Neural cell (in vitro differentiated cells): ENCODE data around the gene RNF123. TPM values are rescaled to one million over a fixed set of nuclear protein-coding genes. Genes with fewer than 3 reads are reported as not detected.

Experiments
- H2AFZ ChIP-seq: fragments of 200-600, 300-800 bp; sonication (generic), shearing (Covaris generic); 2 replicates; pipeline ENCODE4 v1.6.0; 2014; ENCODE audit warnings: low read depth, mild to moderate bottlenecking, antibody characterized with exemption, low read length, moderate library complexity
- H3F3A ChIP-seq: fragments of 200-600 bp; shearing (Covaris generic); 2 replicates; pipeline ENCODE4 v1.6.1; 2016; ENCODE audit warnings: mild to moderate bottlenecking, moderate library complexity, mixed read lengths, antibody characterized with exemption, low read length; ENCODE audit not compliant: insufficient read depth, poor library complexity, severe bottlenecking
- H3K27ac ChIP-seq: fragments of 200-600, 300-800 bp; sonication (generic), shearing (Covaris generic); 2 replicates; pipeline ENCODE4 v1.5.1; 2014; ENCODE audit warnings: mild to moderate bottlenecking, low read length, moderate library complexity
- H3K27me3 ChIP-seq: fragments of 300-800, 200-600 bp; sonication (generic), shearing (Covaris generic); 2 replicates; pipeline ENCODE4 v1.6.0; 2014; ENCODE audit warnings: mild to moderate bottlenecking, low read depth, low read length, moderate library complexity; ENCODE audit not compliant: insufficient read depth
- H3K36me3 ChIP-seq: fragments of 300-800, 200-600 bp; sonication (generic), shearing (Covaris generic); 2 replicates; pipeline ENCODE4 v1.5.1; 2014; ENCODE audit warnings: mild to moderate bottlenecking, antibody characterized with exemption, low read length, moderate library complexity; ENCODE audit not compliant: insufficient read depth
- H3K4me2 ChIP-seq: fragments of 300-800, 200-600 bp; sonication (generic), shearing (Covaris generic); 2 replicates; pipeline ENCODE4 v1.6.0; 2014; ENCODE audit warnings: mild to moderate bottlenecking, low read length
- H3K4me3 ChIP-seq: fragments of 300-800, 200-600 bp; sonication (generic), shearing (Covaris generic); 2 replicates; pipeline ENCODE4 v1.5.1; 2014; ENCODE audit warnings: mild to moderate bottlenecking, low read length, moderate library complexity
- H3K79me2 ChIP-seq: fragments of 200-600 bp; shearing (Covaris generic); replicated peaks from 2 replicates; pipeline ENCODE4 v1.6.0; 2014; ENCODE audit warnings: mild to moderate bottlenecking, low read length, moderate library complexity; ENCODE audit not compliant: insufficient read depth
- H3K9ac ChIP-seq: fragments of 300-800, 200-600 bp; sonication (generic), shearing (Covaris generic); 2 replicates; pipeline ENCODE4 v1.6.1; 2016; ENCODE audit warnings: mild to moderate bottlenecking, low read length, mixed read lengths
- H3K9me2 ChIP-seq: fragments of 200-600 bp; shearing (Covaris generic); 2 replicates; pipeline ENCODE4 v1.6.1; 2016; ENCODE audit warnings: mild to moderate bottlenecking, low read length, mixed read lengths; ENCODE audit not compliant: insufficient read depth
- H3K9me3 ChIP-seq: fragments of 200-600, 300-800 bp; sonication (generic), shearing (Covaris generic); 2 replicates; pipeline ENCODE4 v1.6.1; 2016; ENCODE audit warnings: mild to moderate bottlenecking, mixed run types, low read length, moderate library complexity, mixed read lengths
- H4K20me1 ChIP-seq: fragments of 200-600 bp; shearing (Covaris generic); 2 replicates; pipeline ENCODE4 v1.6.1; 2016; ENCODE audit warnings: mild to moderate bottlenecking, mixed run types; ENCODE audit not compliant: insufficient read depth
- EP300 ChIP-seq: fragments of 450-650 bp; conservative IDR thresholded peaks from 2 replicates; pipeline ENCODE4 v1.6.1; 2014; ENCODE audit warnings: antibody characterized with exemption, mild to moderate bottlenecking, moderate library complexity; ENCODE audit not compliant: poor library complexity, severe bottlenecking
- EZH2 ChIP-seq: fragments of 200-600, 300-800 bp; shearing (Covaris generic), sonication (generic); IDR thresholded peaks from 2 replicates; pipeline ENCODE4 v1.6.1; 2014; ENCODE audit warnings: antibody characterized with exemption, low read length, borderline replicate concordance, mild to moderate bottlenecking; ENCODE audit not compliant: insufficient read depth, poor library complexity, severe bottlenecking
- MXI1 ChIP-seq: fragments of 450-650 bp; conservative IDR thresholded peaks from 2 replicates; pipeline ENCODE4 v1.6.1; 2014; ENCODE audit warnings: antibody characterized with exemption, mild to moderate bottlenecking; ENCODE audit not compliant: poor library complexity, severe bottlenecking
- POLR2AphosphoS5 ChIP-seq: IDR thresholded peaks from 2 replicates; pipeline ENCODE4 v1.6.1; 2012
- RAD21 ChIP-seq: fragments of 450-650 bp; conservative IDR thresholded peaks from 2 replicates; pipeline ENCODE4 v1.6.1; 2014; ENCODE audit warnings: antibody characterized with exemption, mild to moderate bottlenecking, moderate library complexity
- REST ChIP-seq: IDR thresholded peaks from 2 replicates; pipeline ENCODE4 v1.6.1; 2012; ENCODE audit warnings: borderline replicate concordance
- SMC3 ChIP-seq: fragments of 450-650 bp; conservative IDR thresholded peaks from 2 replicates; pipeline ENCODE4 v1.6.1; 2014; ENCODE audit warnings: antibody characterized with exemption, mild to moderate bottlenecking, moderate library complexity; ENCODE audit not compliant: poor library complexity
- TAF1 ChIP-seq: IDR thresholded peaks from 2 replicates; pipeline ENCODE4 v1.6.1; 2012; ENCODE audit warnings: low read depth
- polyA plus RNA-seq: library from polyadenylated mRNA; depleted of rRNA; stranded (reverse); fragments of >200 nt; gene quantifications from 2 replicates; pipeline ENCODE4 v1.2.3, GENCODE V29; 2014
- TF ChIP-seq, protein P1 (sequence below): fragments of 450-650 bp; IDR thresholded peaks from 2 replicates; pipeline ENCODE4 v1.5.1; 2014; ENCODE audit warnings: antibody characterized with exemption, mild to moderate bottlenecking, moderate library complexity; ENCODE audit not compliant: poor library complexity, severe bottlenecking

Gene RNF123
- polyA plus RNA-seq, 1 donor from 2014 or later, result 27.4 TPM

DNA sequence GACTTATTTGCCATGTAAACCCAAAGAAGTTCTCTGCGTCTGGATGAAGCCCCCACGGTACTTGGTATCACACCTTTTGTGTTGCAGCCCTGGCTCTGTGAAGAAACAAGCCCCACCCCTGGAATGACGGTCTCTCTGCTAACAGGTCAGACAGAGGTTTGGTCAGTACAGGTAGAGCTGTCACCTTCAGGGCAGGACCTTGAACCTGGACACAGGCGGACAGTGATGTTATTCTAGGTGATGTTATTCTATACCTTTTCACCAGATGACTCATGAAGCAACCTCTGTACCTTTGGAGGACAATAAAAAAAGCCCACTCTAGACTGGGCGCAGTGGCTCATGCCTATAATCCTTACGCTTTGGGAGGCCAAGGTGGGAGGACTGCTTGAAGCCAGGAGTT is 45.4 kb downstream of the RNF123 start:
- Histone ChIP-seq H3K9me2 (no peaks in the 10 kb centered on the region), H3F3A (no peaks in the 10 kb centered on the region), H3K27me3 (no peaks in the 10 kb centered on the region), H3K9ac (no peak overlapping the region), H4K20me1 (no peaks in the 10 kb centered on the region), H2AFZ (no peak overlapping the region), H3K9me3 (no peaks in the 10 kb centered on the region), H3K4me3 (no peak overlapping the region), H3K27ac (no peak overlapping the region), H3K79me2 (peaks cover 2% of the 10 kb centered on the region), H3K36me3 (no peaks in the 10 kb centered on the region), H3K4me2 (no peak overlapping the region)
- no peak for TF ChIP-seq TAF1
- TF ChIP-seq, protein P1, sequence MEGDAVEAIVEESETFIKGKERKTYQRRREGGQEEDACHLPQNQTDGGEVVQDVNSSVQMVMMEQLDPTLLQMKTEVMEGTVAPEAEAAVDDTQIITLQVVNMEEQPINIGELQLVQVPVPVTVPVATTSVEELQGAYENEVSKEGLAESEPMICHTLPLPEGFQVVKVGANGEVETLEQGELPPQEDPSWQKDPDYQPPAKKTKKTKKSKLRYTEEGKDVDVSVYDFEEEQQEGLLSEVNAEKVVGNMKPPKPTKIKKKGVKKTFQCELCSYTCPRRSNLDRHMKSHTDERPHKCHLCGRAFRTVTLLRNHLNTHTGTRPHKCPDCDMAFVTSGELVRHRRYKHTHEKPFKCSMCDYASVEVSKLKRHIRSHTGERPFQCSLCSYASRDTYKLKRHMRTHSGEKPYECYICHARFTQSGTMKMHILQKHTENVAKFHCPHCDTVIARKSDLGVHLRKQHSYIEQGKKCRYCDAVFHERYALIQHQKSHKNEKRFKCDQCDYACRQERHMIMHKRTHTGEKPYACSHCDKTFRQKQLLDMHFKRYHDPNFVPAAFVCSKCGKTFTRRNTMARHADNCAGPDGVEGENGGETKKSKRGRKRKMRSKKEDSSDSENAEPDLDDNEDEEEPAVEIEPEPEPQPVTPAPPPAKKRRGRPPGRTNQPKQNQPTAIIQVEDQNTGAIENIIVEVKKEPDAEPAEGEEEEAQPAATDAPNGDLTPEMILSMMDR, result no peak

GRCh38 chr3:49738067-49738713 is 48.8 kb downstream of the RNF123 start:
- Histone ChIP-seq H3K4me3 (no peak overlapping the region), H3K27me3 (no peaks in the 10 kb centered on the region), H3K36me3 (no peaks in the 10 kb centered on the region), H4K20me1 (no peaks in the 10 kb centered on the region), H3K9me2 (no peaks in the 10 kb centered on the region), H3K9ac (no peak overlapping the region), H3K4me2 (no peak overlapping the region), H2AFZ (no peak overlapping the region), H3F3A (no peaks in the 10 kb centered on the region), H3K27ac (no peak overlapping the region), H3K79me2 (peaks cover 2% of the 10 kb centered on the region), H3K9me3 (no peaks in the 10 kb centered on the region)
- TF ChIP-seq POLR2AphosphoS5 (no peak), REST (no peak), EZH2 (no peak), RAD21 (no peak), EP300 (no peak), MXI1 (no peak), SMC3 (no peak), TAF1 (no peak)
- TF ChIP-seq, protein P1, result no peak
